Gastrocnemius medialis (tissue), 4 donors: ENCODE results near the gene RCVRN. TPM values are rescaled to one million over a fixed set of nuclear protein-coding genes. Genes with fewer than 3 reads are reported as not detected.

Source experiments
- ATAC-seq, 2 donors: fragments of 150-250 bp; one replicate each; pipeline ENCODE4 v1.9.1; 2016
- DNase-seq, 2 donors: peaks; one replicate each; pipeline ENCODE4 v3.0.0-alpha.2; 2019
- H3K27ac ChIP-seq, 4 donors: fragments of 200-600 bp; sonication (generic); 1 replicate in 1 of 4; 2 replicates in 3 of 4; pipeline ENCODE4 v1.5.1; 2016 to 2018; ENCODE audit warnings: mild to moderate bottlenecking in 2 of 4, moderate library complexity in 1 of 4
- H3K27me3 ChIP-seq, 3 donors: fragments of 200-600 bp; sonication (generic) in 2 of 3; 1 replicate in 1 of 3; 2 replicates in 2 of 3; pipeline versions ENCODE4 v1.5.1 to v1.6.0; 2016 to 2019; ENCODE audit warnings: mild to moderate bottlenecking in 1 of 3, moderate library complexity in 1 of 3
- H3K36me3 ChIP-seq, 2 donors: fragments of 200-600 bp; sonication (generic) in 1 of 2; one replicate each; pipeline ENCODE4 v1.5.1; 2017 to 2018
- H3K4me1 ChIP-seq, 2 donors: fragments of 200-600 bp; sonication (generic) in 1 of 2; one replicate each; pipeline ENCODE4 v1.5.1; 2016 to 2017; ENCODE audit warnings: mild to moderate bottlenecking in 2 of 2
- H3K4me3 ChIP-seq, 4 donors: fragments of 200-600 bp; sonication (generic) in 3 of 4; 1 replicate in 1 of 4; 2 replicates in 3 of 4; pipeline ENCODE4 v1.5.1; 2016 to 2019; ENCODE audit warnings: mild to moderate bottlenecking in 2 of 4
- H3K9me3 ChIP-seq, 3 donors: fragments of 200-600 bp; sonication (generic) in 2 of 3; 1 replicate in 1 of 3; 2 replicates in 2 of 3; pipeline ENCODE4 v1.5.1; 2016 to 2019
- CTCF ChIP-seq, 5 experiments: fragments of 450-650 bp in 3 of 5; fragments of 200-600 bp in 2 of 5; sonication (generic) in 2 of 5; IDR thresholded peaks in 4 of 5; conservative IDR thresholded peaks in 1 of 5; 1 replicate in 4 of 5; 2 replicates in 1 of 5; pipeline ENCODE4 v1.5.1; 2016 to 2019; ENCODE audit warnings: antibody characterized with exemption in 5 of 5, mild to moderate bottlenecking in 3 of 5, moderate library complexity in 3 of 5
- POLR2A ChIP-seq, 2 donors: fragments of 450-650 bp; IDR thresholded peaks; one replicate each; pipeline ENCODE4 v1.6.1; 2017; ENCODE audit warnings: antibody characterized with exemption in 2 of 2, mild to moderate bottlenecking in 2 of 2, moderate library complexity in 2 of 2
- in situ Hi-C, 4 donors: fragments of 200-750 bp; cut with MboI; loops; one replicate each; pipeline versions ENCODE4 v1.15.0 to v1.8.0; 2017; ENCODE audit warnings: low sequenced_read_pairs in 4 of 4
- intact Hi-C: fragments of 100-400 bp; cut with DNase I; formaldehyde crosslinking; loops from one replicate; pipeline ENCODE4 v1.15.1; 2023; ENCODE audit warnings: low total_unique reads
- total RNA-seq, 4 donors: library from RNA; depleted of rRNA; stranded (reverse); fragments of >200 nt; gene quantifications; one replicate each; pipeline versions ENCODE4 v1.1.0 to v1.2.3, GENCODE V29; 2016

RCVRN gene
- total RNA-seq, 4 donors from 2014 or later: not detected

- in situ Hi-C loops: no loop called here
- no peaks in the 10 kb centered on the region for H3K4me1 ChIP-seq
- no peaks in the 10 kb centered on the region for H3K9me3 ChIP-seq
- H3K4me3 ChIP-seq: no peak overlapping the region
- no peaks in the 10 kb centered on the region for H3K27me3 ChIP-seq
- intact Hi-C loops: no loop called here
- no peak for ATAC-seq
- no peaks in the 10 kb centered on the region for H3K36me3 ChIP-seq
- TF ChIP-seq CTCF (IDR thresholded peaks at IDR 0.05 in 4 of 5, conservative IDR thresholded peaks at IDR 0.05 in 1 of 5) (no peak), POLR2A (IDR thresholded peaks at IDR 0.05) (no peak)
- no peak for DNase-seq
- no peak overlapping the region for H3K27ac ChIP-seq
Observed at GRCh38 chr17:9865586-9865985, 39.5 kb downstream of the RCVRN start.

GRCh38 chr17:9862949-9863348 lies 42.1 kb downstream of the RCVRN start:
- Histone ChIP-seq H3K9me3 (no peaks in the 10 kb centered on the region), H3K36me3 (no peaks in the 10 kb centered on the region), H3K4me3 (no peak overlapping the region), H3K27me3 (no peaks in the 10 kb centered on the region), H3K4me1 (no peaks in the 10 kb centered on the region), H3K27ac (no peak overlapping the region)
- intact Hi-C loops (no loop called here), in situ Hi-C loops (no loop called here)
- ATAC-seq (no peak), DNase-seq (no peak)
- TF ChIP-seq POLR2A (IDR thresholded peaks at IDR 0.05): no peak
- TF ChIP-seq CTCF (IDR thresholded peaks at IDR 0.05 in 4 of 5, conservative IDR thresholded peaks at IDR 0.05 in 1 of 5): no peak

GRCh38 chr17:9862220-9862619 lies 42.9 kb downstream of the RCVRN start:
- intact Hi-C loops (no loop called here), in situ Hi-C loops (no loop called here)
- Histone ChIP-seq H3K27me3 (no peaks in the 10 kb centered on the region), H3K36me3 (no peaks in the 10 kb centered on the region), H3K27ac (no peak overlapping the region), H3K9me3 (no peaks in the 10 kb centered on the region), H3K4me3 (no peak overlapping the region), H3K4me1 (no peaks in the 10 kb centered on the region)
- no peak for DNase-seq
- TF ChIP-seq CTCF (IDR thresholded peaks at IDR 0.05 in 4 of 5, conservative IDR thresholded peaks at IDR 0.05 in 1 of 5): no peak
- ATAC-seq: no peak

DNA sequence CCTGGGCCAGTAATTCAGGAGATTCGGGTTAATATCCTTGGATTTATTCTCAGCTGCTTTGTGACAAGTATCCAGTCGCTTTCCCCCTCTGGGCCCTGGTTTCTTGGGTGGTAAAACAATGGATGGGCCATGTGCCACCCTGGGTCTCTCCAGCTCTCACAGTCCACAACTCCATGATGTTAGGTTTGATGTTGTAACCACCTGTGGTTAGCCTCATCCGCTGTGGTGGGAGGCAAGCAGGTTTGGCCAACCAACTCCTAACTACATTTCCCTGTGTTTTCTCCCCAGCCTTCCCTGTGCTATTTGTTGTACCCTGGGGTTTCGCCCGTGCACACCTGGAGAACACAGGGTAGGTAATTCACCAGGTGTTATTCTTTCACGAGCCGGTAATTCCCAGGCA lies 44.2 kb downstream of the RCVRN start:
- ATAC-seq (no peak), DNase-seq (no peak)
- no peaks in the 10 kb centered on the region for H3K27me3 ChIP-seq
- in situ Hi-C loops: no loop called here
- no peak overlapping the region for H3K27ac ChIP-seq
- H3K36me3 ChIP-seq: no peaks in the 10 kb centered on the region
- TF ChIP-seq CTCF (IDR thresholded peaks at IDR 0.05 in 4 of 5, conservative IDR thresholded peaks at IDR 0.05 in 1 of 5) (no peak), POLR2A (IDR thresholded peaks at IDR 0.05) (no peak)
- intact Hi-C loops: no loop called here
- no peak overlapping the region for H3K4me3 ChIP-seq
- no peaks in the 10 kb centered on the region for H3K9me3 ChIP-seq
- no peaks in the 10 kb centered on the region for H3K4me1 ChIP-seq

GRCh38 chr17:9859781-9860180 lies 45.3 kb downstream of the RCVRN start:
- in situ Hi-C loops: no loop called here

More at GRCh38 chr17:9859781-9860180, 45.3 kb downstream of the RCVRN start:
- no peak overlapping the region for H3K4me3 ChIP-seq
- no peaks in the 10 kb centered on the region for H3K36me3 ChIP-seq
- DNase-seq: no peak
- intact Hi-C loops: no loop called here
- no peak for TF ChIP-seq CTCF (IDR thresholded peaks at IDR 0.05 in 4 of 5, conservative IDR thresholded peaks at IDR 0.05 in 1 of 5)
- no peak for TF ChIP-seq POLR2A (IDR thresholded peaks at IDR 0.05)
- no peak for ATAC-seq
- no peak overlapping the region for H3K27ac ChIP-seq
- H3K9me3 ChIP-seq: no peaks in the 10 kb centered on the region
- H3K27me3 ChIP-seq: no peaks in the 10 kb centered on the region
- H3K4me1 ChIP-seq: no peaks in the 10 kb centered on the region
